ENCODE data around the gene PBRM1. TPM values are rescaled to one million over a fixed set of nuclear protein-coding genes. Genes with fewer than 3 reads are reported as not detected.

The PBRM1 gene
- total RNA-seq, 1 experiment from 2014 or later, result 39.6 TPM

GRCh38 chr3:52670621-52671521 lies 14.8 kb downstream of the PBRM1 start:
- H3K9me3 ChIP-seq (replicated peaks), result no peaks in the 10 kb centered on the region
- H3K4me3 ChIP-seq, result no peak overlapping the region
- peaks cover 27% of the 10 kb centered on the region for H3K4me1 ChIP-seq (replicated peaks)
- peak overlapping the region; percentile 91 for H3K27ac ChIP-seq
- H3K27me3 ChIP-seq (replicated peaks), result no peaks in the 10 kb centered on the region
- peaks cover 40% of the 10 kb centered on the region for H3K36me3 ChIP-seq
- DNase-seq (ENCODE audit: low read depth in 1 of 2, low spot score in 2 of 2), result peak; percentile 91 to 96

GRCh38 chr3:52663098-52663497 lies 22.6 kb downstream of the PBRM1 start:
- Histone ChIP-seq H3K36me3 (peaks cover 59% of the 10 kb centered on the region), H3K4me3 (no peak overlapping the region), H3K27ac (no peak overlapping the region), H3K27me3 (replicated peaks) (no peaks in the 10 kb centered on the region), H3K4me1 (replicated peaks) (no peaks in the 10 kb centered on the region), H3K9me3 (replicated peaks) (no peaks in the 10 kb centered on the region)
- DNase-seq (ENCODE audit: low read depth in 1 of 2, low spot score in 2 of 2), result no peak

- H3K9me3 ChIP-seq (replicated peaks), result no peaks in the 10 kb centered on the region
- H3K27me3 ChIP-seq (replicated peaks), result no peaks in the 10 kb centered on the region
- H3K36me3 ChIP-seq, result peaks cover 79% of the 10 kb centered on the region
- H3K4me3 ChIP-seq, result no peak overlapping the region
- DNase-seq (ENCODE audit: low read depth in 1 of 2, low spot score in 2 of 2), result no peak
- no peaks in the 10 kb centered on the region for H3K4me1 ChIP-seq (replicated peaks)
- H3K27ac ChIP-seq, result no peak overlapping the region
Measured at GRCh38 chr3:52660046-52660445, 25.7 kb downstream of the PBRM1 start.

GRCh38 chr3:52655895-52656294 lies 29.8 kb downstream of the PBRM1 start:
- Histone ChIP-seq H3K9me3 (replicated peaks) (no peaks in the 10 kb centered on the region), H3K27me3 (replicated peaks) (no peaks in the 10 kb centered on the region), H3K4me3 (no peak overlapping the region), H3K4me1 (replicated peaks) (no peaks in the 10 kb centered on the region), H3K36me3 (peaks cover 86% of the 10 kb centered on the region), H3K27ac (no peak overlapping the region)
- DNase-seq (ENCODE audit: low read depth in 1 of 2, low spot score in 2 of 2), result no peak

- H3K27ac ChIP-seq, result no peak overlapping the region
- H3K9me3 ChIP-seq (replicated peaks), result no peaks in the 10 kb centered on the region
- H3K4me3 ChIP-seq, result no peak overlapping the region
- no peaks in the 10 kb centered on the region for H3K4me1 ChIP-seq (replicated peaks)
- H3K36me3 ChIP-seq, result peaks cover 77% of the 10 kb centered on the region
- no peak for DNase-seq (ENCODE audit: low read depth in 1 of 2, low spot score in 2 of 2)
- no peaks in the 10 kb centered on the region for H3K27me3 ChIP-seq (replicated peaks)
Measured at GRCh38 chr3:52651592-52651991, 34.1 kb downstream of the PBRM1 start.

- no peaks in the 10 kb centered on the region for H3K9me3 ChIP-seq (replicated peaks)
- no peak overlapping the region for H3K4me3 ChIP-seq
- no peaks in the 10 kb centered on the region for H3K4me1 ChIP-seq (replicated peaks)
- H3K27ac ChIP-seq, result no peak overlapping the region
- peaks cover 74% of the 10 kb centered on the region for H3K36me3 ChIP-seq
- no peak for DNase-seq (ENCODE audit: low read depth in 1 of 2, low spot score in 2 of 2)
- no peaks in the 10 kb centered on the region for H3K27me3 ChIP-seq (replicated peaks)
Measured at GRCh38 chr3:52650439-52650838, 35.3 kb downstream of the PBRM1 start.

- Histone ChIP-seq H3K4me3 (no peak overlapping the region), H3K27ac (no peak overlapping the region), H3K9me3 (replicated peaks) (no peaks in the 10 kb centered on the region), H3K4me1 (replicated peaks) (no peaks in the 10 kb centered on the region), H3K27me3 (replicated peaks) (no peaks in the 10 kb centered on the region), H3K36me3 (peaks cover 75% of the 10 kb centered on the region)
- no peak for DNase-seq (ENCODE audit: low read depth in 1 of 2, low spot score in 2 of 2)
Measured at GRCh38 chr3:52649461-52650210, 36.1 kb downstream of the PBRM1 start.

- no peak overlapping the region for H3K4me3 ChIP-seq
- DNase-seq (ENCODE audit: low read depth in 1 of 2, low spot score in 2 of 2), result no peak
- no peaks in the 10 kb centered on the region for H3K4me1 ChIP-seq (replicated peaks)
- H3K27ac ChIP-seq, result no peak overlapping the region
- peaks cover 70% of the 10 kb centered on the region for H3K36me3 ChIP-seq
- no peaks in the 10 kb centered on the region for H3K27me3 ChIP-seq (replicated peaks)
- H3K9me3 ChIP-seq (replicated peaks), result no peaks in the 10 kb centered on the region
Measured at GRCh38 chr3:52645549-52645948, 40.2 kb downstream of the PBRM1 start.

- DNase-seq (ENCODE audit: low read depth in 1 of 2, low spot score in 2 of 2), result no peak
- peaks cover 52% of the 10 kb centered on the region for H3K36me3 ChIP-seq
- H3K9me3 ChIP-seq (replicated peaks), result no peaks in the 10 kb centered on the region
- no peaks in the 10 kb centered on the region for H3K27me3 ChIP-seq (replicated peaks)
- H3K4me1 ChIP-seq (replicated peaks), result no peaks in the 10 kb centered on the region
- no peak overlapping the region for H3K4me3 ChIP-seq
- no peak overlapping the region for H3K27ac ChIP-seq
Measured at GRCh38 chr3:52636673-52637072, 49.0 kb downstream of the PBRM1 start.

GRCh38 chr3:52633786-52634185 lies 51.9 kb downstream of the PBRM1 start:
- Histone ChIP-seq H3K27ac (no peak overlapping the region), H3K27me3 (replicated peaks) (no peaks in the 10 kb centered on the region), H3K36me3 (peaks cover 53% of the 10 kb centered on the region), H3K9me3 (replicated peaks) (no peaks in the 10 kb centered on the region), H3K4me1 (replicated peaks) (no peaks in the 10 kb centered on the region), H3K4me3 (no peak overlapping the region)
- no peak for DNase-seq (ENCODE audit: low read depth in 1 of 2, low spot score in 2 of 2)

GRCh38 chr3:52625041-52625440 lies 60.7 kb downstream of the PBRM1 start:
- no peak for DNase-seq (ENCODE audit: low read depth in 1 of 2, low spot score in 2 of 2)
- no peaks in the 10 kb centered on the region for H3K9me3 ChIP-seq (replicated peaks)
- no peaks in the 10 kb centered on the region for H3K4me1 ChIP-seq (replicated peaks)
- H3K36me3 ChIP-seq, result peaks cover 68% of the 10 kb centered on the region
- H3K27me3 ChIP-seq (replicated peaks), result no peaks in the 10 kb centered on the region
- no peak overlapping the region for H3K27ac ChIP-seq
- H3K4me3 ChIP-seq, result no peak overlapping the region

GRCh38 chr3:52623234-52623792 lies 62.4 kb downstream of the PBRM1 start:
- no peaks in the 10 kb centered on the region for H3K4me1 ChIP-seq (replicated peaks)
- no peaks in the 10 kb centered on the region for H3K27me3 ChIP-seq (replicated peaks)

GRCh38 chr3:52620580-52620979 lies 65.1 kb downstream of the PBRM1 start:
- no peak for DNase-seq (ENCODE audit: low read depth in 1 of 2, low spot score in 2 of 2)
- H3K9me3 ChIP-seq (replicated peaks), result no peaks in the 10 kb centered on the region

More at GRCh38 chr3:52623234-52623792, 62.4 kb downstream of the PBRM1 start:
- Histone ChIP-seq H3K9me3 (replicated peaks) (no peaks in the 10 kb centered on the region), H3K4me3 (no peak overlapping the region), H3K27ac (no peak overlapping the region), H3K36me3 (peaks cover 68% of the 10 kb centered on the region)
- DNase-seq (ENCODE audit: low read depth in 1 of 2, low spot score in 2 of 2), result no peak

GRCh38 chr3:52615166-52615565 lies 70.5 kb downstream of the PBRM1 start:
- no peak for DNase-seq (ENCODE audit: low read depth in 1 of 2, low spot score in 2 of 2)
- Histone ChIP-seq H3K4me3 (no peak overlapping the region), H3K27me3 (replicated peaks) (no peaks in the 10 kb centered on the region), H3K9me3 (replicated peaks) (no peaks in the 10 kb centered on the region), H3K27ac (no peak overlapping the region), H3K4me1 (replicated peaks) (no peaks in the 10 kb centered on the region), H3K36me3 (peaks cover 70% of the 10 kb centered on the region)

More at GRCh38 chr3:52620580-52620979, 65.1 kb downstream of the PBRM1 start:
- Histone ChIP-seq H3K27me3 (replicated peaks) (no peaks in the 10 kb centered on the region), H3K27ac (no peak overlapping the region), H3K4me1 (replicated peaks) (no peaks in the 10 kb centered on the region), H3K4me3 (no peak overlapping the region), H3K36me3 (peaks cover 68% of the 10 kb centered on the region)

Data from SJSA1 (cell line).